Muscle of back (tissue), 11 donors: ENCODE data around the gene CACTIN. TPM values are rescaled to one million over a fixed set of nuclear protein-coding genes. Genes with fewer than 3 reads are reported as not detected.
A peak's percentile ranks its signal among the peaks of the same experiment; 100 is the strongest.
"Not testable (repeated sequence)": the region's sequence is repeated elsewhere in the genome, so short reads cannot be mapped to it uniquely, and the experiment has no call there.

Experiments
- DNase-seq, 3 donors: peaks; one replicate each; pipeline versions ENCODE4 v3.0.0 to v3.0.0-alpha.2; 2013
- polyA plus RNA-seq, 10 donors: library from polyadenylated mRNA; unstranded; fragments of 120-200 nt; gene quantifications; one replicate each; pipeline ENCODE4 v1.2.1, GENCODE V29; 2013; ENCODE audit not compliant: insufficient read length in 10 of 10

Gene CACTIN
- polyA plus RNA-seq, 10 donors = 15.3 to 21.8 (median 17.1) TPM

GRCh38 chr19:3573162-3573857, 53.3 kb downstream of the CACTIN start:
- no peak for DNase-seq

DNA sequence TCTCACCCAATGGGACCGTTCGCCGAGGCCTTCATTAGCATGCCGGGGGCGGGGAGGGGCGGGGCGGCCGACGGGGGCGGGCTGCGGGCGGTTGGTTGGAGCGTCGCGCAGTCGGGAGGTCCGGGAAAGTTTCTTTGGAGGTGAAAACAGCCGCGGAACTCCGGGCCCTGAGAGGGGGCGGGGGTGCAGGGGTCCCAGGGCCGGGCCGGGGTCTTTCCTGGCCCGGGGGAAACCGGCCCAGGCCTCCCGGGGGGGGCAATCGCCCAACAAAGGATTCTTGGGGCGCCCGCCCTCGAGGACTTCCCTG, 53.8 kb downstream of the CACTIN start, which contains the start of gene HMG20B:
Gene HMG20B (plus strand): TSS at position 90 of the 307 bp plus-strand sequence. CDS start 366 bp downstream, outside the sequence.
- no peak for DNase-seq

DNA sequence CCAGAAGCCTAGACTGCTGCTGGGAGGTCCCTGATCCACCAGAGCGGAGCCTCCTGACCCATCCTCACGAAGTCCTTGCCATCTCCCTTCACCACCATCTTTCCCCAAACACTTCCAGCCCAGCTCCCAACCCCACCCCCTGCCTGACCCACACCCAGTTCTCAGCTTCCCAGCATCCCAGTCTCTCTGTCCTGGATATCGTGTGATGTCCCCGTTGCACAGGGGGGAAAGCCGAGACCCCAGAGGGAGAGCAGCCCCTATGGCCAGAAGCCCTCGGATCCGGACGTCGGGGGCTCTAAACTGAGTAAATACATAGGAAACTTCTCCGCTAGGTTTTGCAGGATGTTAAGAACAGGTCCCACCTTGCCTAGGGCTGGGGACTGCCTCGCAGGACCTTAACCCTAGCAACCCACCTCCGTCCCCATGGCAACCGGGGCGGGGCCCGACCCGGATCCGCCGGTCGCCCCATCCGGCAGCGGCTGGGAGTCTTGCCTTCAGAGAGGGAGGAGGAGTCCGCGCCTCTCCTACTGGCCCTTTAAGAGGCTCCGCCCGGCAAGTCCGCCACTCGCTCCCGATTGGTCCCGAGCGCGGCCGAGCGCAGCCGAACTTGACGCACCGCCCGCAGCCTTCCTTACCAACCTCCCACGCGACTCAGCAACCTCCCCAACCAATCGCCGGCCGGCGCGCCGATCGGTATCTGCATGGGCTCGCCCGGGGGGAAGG, 54.3 kb downstream of the CACTIN start:
- peak; percentile 100 for DNase-seq

GRCh38 chr19:3570606-3571011, 56.0 kb downstream of the CACTIN start:
- no peak for DNase-seq

GRCh38 chr19:3570042-3570441, 56.5 kb downstream of the CACTIN start:
- DNase-seq = not testable (repeated sequence)

DNA sequence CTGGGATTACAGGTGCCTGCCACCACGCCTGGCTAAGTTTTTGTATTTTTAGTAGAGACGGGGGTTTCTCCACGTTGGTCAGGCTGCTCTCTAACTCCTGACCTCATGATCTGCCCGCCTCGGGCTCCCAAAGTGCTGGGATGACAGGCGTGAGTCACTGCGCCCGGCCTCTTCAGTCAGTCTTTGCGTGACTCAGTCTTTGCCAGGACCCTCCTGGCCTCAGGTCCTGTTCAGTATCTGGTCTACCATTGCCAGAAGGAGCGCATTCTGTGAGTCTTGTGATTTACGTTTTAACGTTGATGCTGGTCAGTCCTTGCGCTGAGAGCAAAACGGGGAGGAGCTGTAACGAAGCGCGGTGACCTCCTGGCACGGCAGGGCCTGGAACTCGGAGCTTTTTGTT, 61.5 kb downstream of the CACTIN start:
- no peak for DNase-seq

DNA sequence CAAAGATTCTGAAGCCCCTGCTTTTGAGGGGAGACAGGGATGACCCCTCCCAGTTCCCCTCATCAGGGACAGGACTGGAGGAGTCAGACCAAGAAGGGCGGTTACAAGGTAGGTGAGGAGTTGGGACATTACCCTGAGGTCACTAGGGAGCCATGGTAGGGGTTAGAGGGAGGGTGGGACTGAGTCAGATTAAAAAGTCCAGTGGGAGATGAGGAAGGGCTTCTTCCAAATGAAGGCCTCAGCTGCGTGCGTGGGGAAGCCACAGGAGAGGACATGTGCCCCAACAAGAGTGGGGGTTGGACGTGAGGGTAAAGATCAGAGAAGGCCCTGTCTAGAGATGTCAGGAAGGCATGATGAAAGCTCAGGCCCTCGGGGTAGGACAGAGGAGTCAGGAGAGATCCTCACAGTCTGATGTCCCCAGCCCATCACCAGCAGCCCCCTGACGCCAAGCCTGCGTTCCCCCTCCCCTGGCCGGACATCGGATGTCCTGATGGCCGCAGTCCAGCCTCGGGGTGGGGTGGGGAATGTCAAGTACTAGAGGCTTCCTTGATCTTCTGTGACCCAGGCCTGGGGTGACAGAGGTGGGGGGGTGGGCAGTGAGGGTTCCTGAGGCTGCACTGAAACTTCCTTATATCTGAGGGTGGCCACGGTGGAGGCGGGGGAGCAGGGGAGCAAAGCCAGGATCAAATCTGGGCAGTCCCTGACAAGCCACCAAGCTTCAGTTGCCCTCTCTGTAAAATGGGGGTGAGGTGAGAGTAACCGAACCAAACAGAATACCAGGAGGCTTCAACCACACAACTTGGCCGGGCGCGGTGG, 62.7 kb downstream of the CACTIN start:
- DNase-seq = no peak

Other genes with a start within 250 kb of the CACTIN start
- gene SMIM24, start 146.3 kb downstream of the CACTIN start, polyA plus RNA-seq = under 1 TPM in 4 of 10 donors, not detected in 6; 0.15 to 0.99 (median 0.45) TPM
- gene SMIM44, start 143.3 kb downstream of the CACTIN start, polyA plus RNA-seq = not detected
- 10 to 100 TPM in 1 of 10 donors, 1 to 10 TPM in 9; 3.8 to 10.0 (median 5.7) TPM for gene DOHH, start 126.1 kb downstream of the CACTIN start, polyA plus RNA-seq
- gene FZR1, start 120.5 kb downstream of the CACTIN start, polyA plus RNA-seq = 10 to 100 TPM; 24.6 to 34.3 (median 27.1) TPM
- 1 to 10 TPM; 2.1 to 4.4 (median 2.7) TPM for gene TEKTIP1, start 87.6 kb downstream of the CACTIN start, polyA plus RNA-seq
- 10 to 100 TPM; 21.7 to 34.5 (median 25.9) TPM for gene MFSD12, start 69.2 kb downstream of the CACTIN start, polyA plus RNA-seq
- 10 to 100 TPM; 28.2 to 43.6 (median 34.7) TPM for gene HMG20B, start 53.8 kb downstream of the CACTIN start, polyA plus RNA-seq
- gene GIPC3, start 41.3 kb downstream of the CACTIN start, polyA plus RNA-seq = 1 to 10 TPM; 1.2 to 2.1 (median 1.6) TPM
- gene TBXA2R, start 19.9 kb downstream of the CACTIN start, polyA plus RNA-seq = 1 to 10 TPM; 1.2 to 3.7 (median 1.7) TPM
- gene PIP5K1C, start 73.7 kb upstream of the CACTIN start, polyA plus RNA-seq = 10 to 100 TPM; 16.4 to 25.5 (median 20.7) TPM
- gene TJP3, start 81.6 kb upstream of the CACTIN start, polyA plus RNA-seq = 1 to 10 TPM in 1 of 10 donors, under 1 TPM in 8, not detected in 1; 0.44 to 1.1 (median 0.62) TPM
- 10 to 100 TPM in 9 of 10 donors, 1 to 10 TPM in 1; 9.3 to 14.2 (median 11.8) TPM for gene APBA3, start 134.9 kb upstream of the CACTIN start, polyA plus RNA-seq
- gene MRPL54, start 135.9 kb upstream of the CACTIN start, polyA plus RNA-seq = 10 to 100 TPM; 16.5 to 32.1 (median 26.9) TPM
- under 1 TPM in 1 of 10 donors, not detected in 9; 0.07 TPM for gene RAX2, start 145.4 kb upstream of the CACTIN start, polyA plus RNA-seq
- gene MATK, start 159.6 kb upstream of the CACTIN start, polyA plus RNA-seq = 1 to 10 TPM in 7 of 10 donors, under 1 TPM in 3; 0.31 to 2.1 (median 1.1) TPM
- under 1 TPM in 4 of 10 donors, not detected in 6; 0.27 to 0.52 (median 0.29) TPM for gene ZFR2, start 242.2 kb upstream of the CACTIN start, polyA plus RNA-seq